ENCODE data around the gene SH3RF1. TPM values are rescaled to one million over a fixed set of nuclear protein-coding genes. Genes with fewer than 3 reads are reported as not detected.

SH3RF1 gene
- total RNA-seq, 2 donors from 2014 or later, result 42.9 to 57.5 TPM

- Histone ChIP-seq H3K4me3 (peak overlapping the region; percentile 92 to 97), H3K27ac (peak overlapping the region; percentile 91 to 95), H3K9me3 (no peaks in the 10 kb centered on the region), H3K4me1 (replicated peaks) (no peaks in the 10 kb centered on the region), H3K27me3 (replicated peaks; ENCODE audit: insufficient read depth) (no peaks in the 10 kb centered on the region), H3K36me3 (no peaks in the 10 kb centered on the region)
- TF ChIP-seq CTCF (IDR thresholded peaks at IDR 0.05) (no peak), POLR2AphosphoS5 (IDR thresholded peaks at IDR 0.05) (no peak), POLR2A (IDR thresholded peaks at IDR 0.05) (no peak)
- 39% methylated on average over 13 of the region's 13 CpGs for WGBS
- DNase-seq (ENCODE audit: low spot score), result peak; percentile 20
- intact Hi-C loops (cut with DNase I), result no loop called here
These were observed 1.6 kb downstream of the SH3RF1 start for GRCh38 chr4:169268951-169269760.

GRCh38 chr4:169267070-169267469, 3.7 kb downstream of the SH3RF1 start:
- Histone ChIP-seq H3K27me3 (replicated peaks; ENCODE audit: insufficient read depth) (no peaks in the 10 kb centered on the region), H3K9me3 (no peaks in the 10 kb centered on the region), H3K4me1 (replicated peaks) (no peaks in the 10 kb centered on the region), H3K36me3 (no peaks in the 10 kb centered on the region), H3K27ac (no peak overlapping the region), H3K4me3 (peak overlapping the region in 1 of 2 donors; percentile 4)
- TF ChIP-seq POLR2A (IDR thresholded peaks at IDR 0.05) (no peak), CTCF (IDR thresholded peaks at IDR 0.05) (no peak), POLR2AphosphoS5 (IDR thresholded peaks at IDR 0.05) (no peak)
- 32% methylated on average over 1 of the region's 1 CpG for WGBS
- DNase-seq (ENCODE audit: low spot score), result no peak
- intact Hi-C loops (cut with DNase I), result no loop called here

GRCh38 chr4:169266661-169267060, 4.1 kb downstream of the SH3RF1 start:
- no peak for DNase-seq (ENCODE audit: low spot score)
- WGBS, result 92% methylated on average over 3 of the region's 3 CpGs
- intact Hi-C loops (cut with DNase I), result no loop called here
- no peak for TF ChIP-seq CTCF (IDR thresholded peaks at IDR 0.05)
- TF ChIP-seq POLR2A (IDR thresholded peaks at IDR 0.05), result no peak
- TF ChIP-seq POLR2AphosphoS5 (IDR thresholded peaks at IDR 0.05), result no peak
- Histone ChIP-seq H3K4me1 (replicated peaks) (no peaks in the 10 kb centered on the region), H3K4me3 (peak overlapping the region in 1 of 2 donors; percentile 4), H3K27ac (no peak overlapping the region), H3K9me3 (no peaks in the 10 kb centered on the region), H3K36me3 (no peaks in the 10 kb centered on the region), H3K27me3 (replicated peaks; ENCODE audit: insufficient read depth) (no peaks in the 10 kb centered on the region)

GRCh38 chr4:169266081-169266480, 4.7 kb downstream of the SH3RF1 start:
- no peak overlapping the region for H3K27ac ChIP-seq
- 70% methylated on average over 4 of the region's 4 CpGs for WGBS
- TF ChIP-seq POLR2A (IDR thresholded peaks at IDR 0.05), result no peak
- no peak for TF ChIP-seq CTCF (IDR thresholded peaks at IDR 0.05)
- no peak for TF ChIP-seq POLR2AphosphoS5 (IDR thresholded peaks at IDR 0.05)
- H3K4me3 ChIP-seq, result no peak overlapping the region
- no peaks in the 10 kb centered on the region for H3K27me3 ChIP-seq (replicated peaks; ENCODE audit: insufficient read depth)
- H3K4me1 ChIP-seq (replicated peaks), result no peaks in the 10 kb centered on the region
- H3K9me3 ChIP-seq, result no peaks in the 10 kb centered on the region
- intact Hi-C loops (cut with DNase I), result no loop called here
- DNase-seq (ENCODE audit: low spot score), result no peak
- no peaks in the 10 kb centered on the region for H3K36me3 ChIP-seq

All from prostate gland (tissue), 2 donors.